NCI-H446 (cell line): ENCODE measurements around the gene NDUFB1.

Experiments
- DNase-seq, 2 experiments: peaks; one replicate each; lab custom pipeline; 2025; lab: John Stamatoyannopoulos, UW

Gene NDUFB1

DNA sequence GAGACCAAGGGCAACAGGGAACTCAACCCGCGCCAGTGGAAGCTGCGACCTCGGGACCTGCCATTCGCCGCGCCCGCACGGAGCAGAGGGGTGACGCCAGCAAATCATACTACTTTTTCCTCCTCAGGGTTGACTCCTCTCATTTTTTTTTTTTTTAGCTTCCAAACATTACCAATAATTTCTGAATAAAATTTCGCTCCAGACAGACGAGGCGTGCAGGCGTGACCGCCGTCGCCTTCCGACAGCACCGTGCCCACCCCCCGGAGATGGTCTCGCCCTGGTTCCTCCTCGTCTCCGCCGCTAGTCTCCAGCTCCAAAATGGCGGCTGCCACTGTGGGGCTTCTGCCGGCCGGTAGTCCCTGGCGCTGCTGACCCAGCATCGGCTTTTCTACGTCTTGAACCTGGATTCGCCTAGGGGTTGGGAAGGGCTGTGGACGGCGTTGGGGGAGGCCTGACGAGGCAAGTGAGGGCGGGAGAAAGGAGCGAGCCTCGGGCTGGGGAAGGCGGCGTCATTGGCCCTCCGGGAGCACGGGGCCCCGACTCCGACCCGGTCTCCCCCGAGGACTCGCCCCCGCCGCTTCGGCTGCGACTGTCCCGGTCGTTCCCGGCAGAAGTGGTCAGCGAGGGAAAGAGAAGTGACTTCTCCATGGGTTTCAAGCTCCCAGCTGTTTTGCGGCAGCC, at the start of gene NDUFB1, which contains the start of gene CPSF2:
TSS of gene NDUFB1 (minus strand) at position 37 of the 681 bp plus-strand sequence. CDS start 4,069 bp downstream, outside the sequence.
TSS of gene CPSF2 (plus strand) at position 300 of the 681 bp plus-strand sequence. CDS start 9,016 bp downstream, outside the sequence.
- peak; percentile 83 to 90 for DNase-seq

DNA sequence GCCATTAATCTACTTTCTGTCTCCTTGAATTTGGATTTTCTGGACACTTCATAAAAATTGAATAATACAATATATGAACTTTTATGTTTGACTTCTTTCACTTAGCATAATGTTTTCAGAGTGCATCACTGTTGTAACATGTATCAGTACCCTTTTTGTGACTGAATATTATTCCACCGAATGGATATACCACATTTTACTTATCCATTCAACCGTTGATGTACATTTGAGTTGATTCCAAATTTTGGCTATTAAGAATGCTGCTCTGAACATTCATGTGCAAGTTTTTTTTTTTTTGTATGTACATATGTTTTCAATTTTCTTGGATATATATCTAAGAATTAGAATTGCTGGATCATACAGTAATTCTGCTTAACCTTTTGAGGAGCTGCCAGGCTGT, 43.5 kb upstream of the NDUFB1 start:
- DNase-seq, result no peak

DNA sequence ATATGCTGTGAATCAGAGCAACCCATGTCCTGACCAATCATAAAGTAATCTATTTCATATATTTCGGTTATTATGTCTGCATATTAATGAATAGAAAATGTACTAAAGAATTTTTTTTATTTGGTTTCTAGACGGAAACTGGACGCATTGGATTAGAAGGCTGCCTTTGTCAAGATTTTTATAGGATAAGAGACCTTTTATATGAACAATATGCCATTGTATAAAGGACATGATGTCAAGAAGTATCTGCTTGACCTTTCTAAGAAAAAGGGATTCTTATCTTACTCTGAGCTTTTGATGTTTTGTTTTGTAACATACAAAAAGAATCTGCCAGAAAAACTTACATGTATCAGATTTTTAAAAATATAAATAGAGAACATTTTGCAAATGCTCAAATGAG, 40.0 kb upstream of the NDUFB1 start:
- no peak for DNase-seq

DNA sequence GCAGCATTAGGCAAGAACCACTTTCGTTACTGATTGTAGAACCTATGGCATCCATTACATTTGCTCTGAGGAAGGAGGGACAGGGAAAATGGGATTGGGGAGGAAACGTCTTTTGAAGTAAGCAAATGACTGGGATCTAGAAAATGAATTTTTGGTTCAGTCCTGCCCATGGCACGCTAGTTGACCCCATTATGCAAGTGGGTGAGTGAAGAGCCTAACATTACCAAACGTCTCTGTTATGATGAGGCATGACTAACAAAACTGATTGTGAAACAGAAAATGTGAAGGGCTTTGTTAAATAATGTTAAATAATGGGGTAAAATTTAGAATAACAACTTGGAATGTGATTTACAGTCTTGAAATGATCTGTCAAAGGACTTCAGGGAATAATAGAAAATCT, 39.1 kb upstream of the NDUFB1 start:
- DNase-seq, result no peak

DNA sequence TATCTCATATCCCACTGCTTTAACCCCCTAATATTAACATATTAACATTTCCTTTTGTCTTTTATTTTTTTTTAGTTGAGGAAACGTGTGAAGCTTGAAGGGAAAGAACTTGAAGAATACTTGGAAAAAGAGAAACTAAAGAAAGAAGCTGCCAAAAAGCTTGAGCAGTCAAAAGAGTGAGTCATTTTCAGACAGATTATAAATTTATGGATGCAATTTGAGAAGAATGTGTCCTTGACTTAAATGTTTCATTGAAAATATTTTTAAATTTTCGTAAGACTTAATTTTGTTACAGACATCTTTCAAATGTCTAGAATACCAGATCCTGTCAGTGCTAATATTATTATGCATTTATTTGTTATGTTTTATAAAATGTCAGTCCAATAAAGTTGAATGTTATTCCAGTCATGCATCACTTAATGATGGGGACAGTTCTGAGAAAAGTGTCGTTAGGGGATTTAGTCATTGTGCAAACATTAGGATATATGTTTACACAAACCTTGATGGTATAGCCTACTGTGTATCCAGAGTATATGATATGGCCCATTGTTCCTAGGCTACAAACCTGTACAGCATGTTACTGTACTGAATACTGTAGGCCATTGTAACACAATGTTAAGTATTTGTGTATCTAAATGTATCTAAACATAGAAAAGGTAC, 32.9 kb upstream of the NDUFB1 start:
- no peak for DNase-seq

DNA sequence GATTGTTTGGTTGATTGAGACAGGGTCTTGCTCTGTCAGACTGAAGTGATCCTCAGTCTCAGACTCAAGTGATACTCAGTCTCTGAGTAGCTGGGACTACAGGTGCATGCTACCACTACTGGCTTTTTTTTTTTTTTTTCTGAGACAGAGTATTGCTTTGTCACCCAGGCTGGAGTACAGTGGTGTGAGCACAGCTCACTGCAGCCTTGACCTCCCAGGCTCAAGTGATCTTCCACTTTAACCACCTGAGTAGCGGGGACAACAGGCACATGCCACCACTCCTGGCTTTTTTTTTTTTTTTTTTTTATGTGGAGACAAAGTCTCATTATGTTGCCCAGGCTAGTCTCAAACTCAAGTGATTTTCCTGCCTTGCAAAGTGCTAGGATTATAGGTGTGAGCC, 32.1 kb upstream of the NDUFB1 start:
- DNase-seq, result no peak

DNA sequence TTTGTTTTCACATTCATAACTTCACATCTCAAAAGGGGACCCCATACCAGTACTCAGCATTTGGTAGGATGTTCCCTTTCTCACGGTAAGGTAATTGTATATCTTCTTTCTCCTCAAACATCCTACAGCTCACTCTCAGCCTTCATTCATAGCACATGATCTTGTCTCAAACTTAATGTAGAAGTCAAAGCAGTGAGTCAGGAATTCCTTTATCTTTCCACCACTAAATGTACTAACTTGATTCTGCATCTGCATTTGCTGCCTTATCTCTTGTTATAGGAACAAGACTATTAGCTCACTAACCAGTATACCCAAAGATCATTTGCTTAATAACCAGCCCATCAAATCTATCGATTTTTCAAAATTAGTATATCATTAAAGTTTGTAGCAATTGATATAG, 23.2 kb upstream of the NDUFB1 start:
- no peak for DNase-seq

DNA sequence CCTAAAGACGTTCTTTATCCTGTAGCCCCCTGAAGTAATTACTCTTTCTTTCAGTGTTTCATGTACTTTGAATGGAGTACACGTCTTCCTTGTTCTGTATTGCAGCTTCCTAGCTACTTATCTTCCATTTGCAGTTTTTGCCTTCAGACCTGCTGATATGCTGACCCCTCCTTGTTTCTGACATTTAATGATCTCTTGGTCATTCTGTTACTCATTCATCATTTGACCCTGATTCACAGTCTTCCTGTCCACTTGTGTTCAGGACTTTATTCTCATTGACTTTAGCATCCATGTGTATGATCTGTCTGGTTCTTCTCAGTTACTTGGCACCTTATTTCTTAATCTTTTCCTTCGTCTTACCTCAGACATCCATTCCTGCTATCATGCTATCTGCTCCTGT, 22.5 kb upstream of the NDUFB1 start:
- DNase-seq, result no peak

DNA sequence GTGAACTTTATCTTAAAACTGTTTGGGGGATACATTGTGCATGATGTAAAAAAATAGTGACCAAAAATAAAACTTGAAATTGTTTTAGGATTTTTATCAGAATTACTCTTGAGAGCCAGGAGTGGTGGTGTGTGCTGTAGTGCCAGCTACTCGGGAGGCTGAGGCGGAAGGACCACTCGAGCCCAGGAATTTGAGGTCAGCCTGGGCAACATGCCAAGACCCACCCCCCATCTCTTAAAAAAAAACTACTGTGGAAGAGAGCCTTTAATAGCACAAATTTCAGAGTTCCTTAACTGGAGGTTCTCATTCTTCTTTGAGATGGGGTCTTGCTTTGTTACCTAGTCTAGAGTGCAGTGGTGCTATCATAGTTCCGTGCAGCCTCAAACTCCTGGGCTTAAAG, 21.8 kb upstream of the NDUFB1 start:
- no peak for DNase-seq

DNA sequence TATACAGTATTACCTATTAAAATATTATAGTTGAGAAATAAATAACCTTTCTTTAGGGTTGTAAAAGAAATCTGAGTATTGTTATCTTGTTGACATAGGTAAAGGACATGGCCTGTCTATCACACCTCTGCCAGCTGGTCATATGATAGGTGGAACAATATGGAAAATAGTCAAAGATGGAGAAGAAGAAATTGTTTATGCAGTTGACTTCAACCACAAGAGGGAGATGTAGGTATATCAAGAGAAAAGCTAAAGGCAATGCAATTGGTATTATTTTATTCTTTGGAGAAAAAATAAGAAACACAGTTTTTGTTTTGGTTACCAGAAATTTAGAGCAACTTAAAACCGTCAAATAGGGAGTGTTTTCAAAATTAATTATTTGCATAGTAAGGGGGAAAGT, 13.8 kb upstream of the NDUFB1 start:
- no peak for DNase-seq

DNA sequence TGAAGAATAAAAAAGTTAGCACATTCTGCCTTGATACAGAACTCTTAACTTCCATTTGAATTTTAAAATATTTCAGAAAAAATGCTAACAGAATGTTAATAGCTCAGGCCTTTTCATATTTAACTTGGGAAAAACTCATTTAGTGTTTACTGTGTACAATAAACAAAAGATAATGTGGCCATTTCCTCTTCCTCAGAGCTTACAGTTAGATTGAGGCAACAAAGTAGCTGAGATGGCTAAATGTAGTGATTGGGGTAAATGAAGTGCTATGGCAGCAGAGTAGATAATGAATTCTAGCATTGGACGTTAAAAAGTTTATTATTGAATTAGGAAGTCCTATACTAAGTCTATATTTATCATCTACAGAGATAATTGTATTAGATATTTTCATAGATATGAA, 12.9 kb upstream of the NDUFB1 start:
- DNase-seq, result no peak

DNA sequence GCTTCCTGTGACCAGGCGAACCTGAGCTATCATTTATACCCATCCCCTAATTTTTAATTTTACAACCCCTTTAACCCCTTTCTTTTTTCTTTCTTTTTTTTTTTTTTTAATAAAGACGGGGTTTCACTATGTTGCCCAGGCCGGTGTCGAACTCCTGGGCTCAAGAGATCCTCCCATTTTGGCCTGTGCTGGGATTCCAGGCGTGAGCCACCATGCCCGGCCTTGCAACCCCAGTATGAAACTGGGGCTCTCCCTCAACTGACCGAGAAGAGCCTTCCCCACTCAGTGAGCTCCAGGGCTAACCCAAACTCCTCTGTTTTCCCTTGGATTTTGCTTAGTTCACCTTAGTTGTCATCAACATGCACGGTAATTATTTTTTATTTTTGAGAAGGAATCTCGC, 1.3 kb upstream of the NDUFB1 start:
- no peak for DNase-seq

DNA sequence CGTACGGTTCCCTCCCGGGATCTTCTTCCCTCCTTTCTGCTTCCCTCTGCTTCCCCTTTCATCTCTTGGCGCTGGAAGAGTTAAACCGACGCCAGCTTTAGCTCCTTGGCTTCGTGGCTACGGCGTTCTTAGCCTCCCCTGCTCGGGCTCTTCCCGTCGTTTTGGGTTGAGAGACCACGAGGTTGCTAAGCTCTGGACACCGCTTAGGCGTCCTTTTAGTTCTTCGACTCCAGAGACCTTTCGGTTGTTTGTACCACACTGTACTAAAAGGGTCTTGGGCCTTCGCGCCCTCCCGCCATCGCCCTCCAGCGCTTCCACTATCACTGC, 808 bp upstream of the NDUFB1 start:
- DNase-seq, result peak; percentile 14 to 27

DNA sequence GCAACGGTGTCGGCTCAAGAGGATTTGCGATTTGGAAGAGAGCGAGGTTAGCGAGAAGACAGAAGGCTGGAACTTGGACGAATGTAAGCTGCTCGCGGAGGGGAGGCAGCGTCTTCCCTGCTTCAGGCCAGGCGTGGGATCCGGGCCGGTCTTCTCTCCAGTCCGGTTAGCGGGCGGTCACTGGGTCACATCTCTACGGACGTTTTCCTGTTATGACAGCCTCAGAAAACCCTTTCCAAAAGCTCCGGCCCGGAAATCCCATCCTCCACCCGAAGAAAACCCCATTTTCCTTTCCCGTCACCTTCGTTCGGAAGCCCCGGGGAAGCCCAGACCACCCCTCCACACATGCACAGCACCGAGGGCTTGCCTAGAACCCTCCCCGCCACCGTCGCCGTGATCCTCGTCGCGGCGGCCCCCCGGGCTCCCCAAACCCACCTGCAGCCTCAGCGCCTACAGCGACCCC, 268 bp downstream of the NDUFB1 start:
- no peak for DNase-seq

DNA sequence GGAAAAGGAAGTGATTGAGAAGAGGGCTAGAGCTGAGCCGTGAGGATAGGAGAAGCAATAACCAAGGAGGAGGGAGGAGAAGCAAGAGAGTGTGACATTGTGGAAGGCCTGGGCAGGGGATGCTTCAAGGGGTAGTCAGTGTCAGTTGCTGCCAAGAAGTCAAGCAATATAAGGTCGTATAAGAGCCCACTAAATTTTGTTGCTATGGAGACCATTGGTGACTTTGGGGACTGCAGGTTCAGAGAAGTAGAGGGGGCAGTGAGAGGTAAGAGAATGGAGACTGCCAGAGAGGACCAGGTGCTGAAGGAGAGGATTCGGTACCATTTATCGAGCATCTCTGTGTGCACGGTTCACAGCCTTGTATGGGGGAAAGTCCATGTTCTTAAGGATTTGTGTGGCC, 12.0 kb downstream of the NDUFB1 start:
- DNase-seq, result no peak

DNA sequence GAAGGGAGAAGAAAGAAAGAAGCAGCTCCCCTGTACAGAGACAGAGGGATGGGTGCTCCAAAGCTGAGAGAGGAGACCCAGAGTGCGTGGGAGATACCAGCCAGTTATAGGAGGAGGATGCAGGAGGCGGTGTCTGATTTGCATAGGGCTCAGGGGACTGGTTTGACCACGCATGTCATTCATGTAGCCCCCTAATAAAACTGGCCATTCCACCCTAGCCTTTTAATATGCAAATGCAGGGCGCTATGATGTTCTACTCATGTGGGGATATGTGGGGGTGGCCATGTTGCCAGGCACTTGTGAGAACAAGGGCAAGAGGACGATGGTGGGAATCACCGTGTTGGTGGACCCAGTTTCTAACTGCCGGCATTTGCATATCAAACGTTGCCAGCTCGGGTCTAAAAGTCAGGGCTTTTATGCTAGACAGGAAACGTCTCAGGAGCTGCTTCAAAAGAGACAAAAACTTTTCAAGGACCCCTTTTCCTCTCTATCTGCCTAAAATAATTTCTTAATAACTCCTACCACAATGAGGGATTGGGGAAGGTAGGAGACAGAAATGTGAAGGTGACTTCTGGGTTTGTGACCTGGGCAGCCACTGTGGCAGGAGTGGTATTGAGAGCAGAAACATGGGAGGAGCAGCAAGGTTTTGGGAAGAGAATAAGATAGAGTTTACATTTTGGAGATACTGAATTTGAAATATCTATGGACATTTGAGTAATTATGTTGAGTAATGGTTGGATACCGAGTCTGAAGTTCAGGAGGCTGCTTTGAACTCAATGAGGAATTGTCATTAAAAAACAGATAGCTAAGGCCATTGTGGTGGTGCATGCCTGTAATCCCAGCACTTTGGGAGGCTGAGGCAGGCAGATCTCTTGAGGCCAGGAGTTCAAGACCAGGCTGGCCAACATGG, 12.9 kb downstream of the NDUFB1 start:
- no peak for DNase-seq

DNA sequence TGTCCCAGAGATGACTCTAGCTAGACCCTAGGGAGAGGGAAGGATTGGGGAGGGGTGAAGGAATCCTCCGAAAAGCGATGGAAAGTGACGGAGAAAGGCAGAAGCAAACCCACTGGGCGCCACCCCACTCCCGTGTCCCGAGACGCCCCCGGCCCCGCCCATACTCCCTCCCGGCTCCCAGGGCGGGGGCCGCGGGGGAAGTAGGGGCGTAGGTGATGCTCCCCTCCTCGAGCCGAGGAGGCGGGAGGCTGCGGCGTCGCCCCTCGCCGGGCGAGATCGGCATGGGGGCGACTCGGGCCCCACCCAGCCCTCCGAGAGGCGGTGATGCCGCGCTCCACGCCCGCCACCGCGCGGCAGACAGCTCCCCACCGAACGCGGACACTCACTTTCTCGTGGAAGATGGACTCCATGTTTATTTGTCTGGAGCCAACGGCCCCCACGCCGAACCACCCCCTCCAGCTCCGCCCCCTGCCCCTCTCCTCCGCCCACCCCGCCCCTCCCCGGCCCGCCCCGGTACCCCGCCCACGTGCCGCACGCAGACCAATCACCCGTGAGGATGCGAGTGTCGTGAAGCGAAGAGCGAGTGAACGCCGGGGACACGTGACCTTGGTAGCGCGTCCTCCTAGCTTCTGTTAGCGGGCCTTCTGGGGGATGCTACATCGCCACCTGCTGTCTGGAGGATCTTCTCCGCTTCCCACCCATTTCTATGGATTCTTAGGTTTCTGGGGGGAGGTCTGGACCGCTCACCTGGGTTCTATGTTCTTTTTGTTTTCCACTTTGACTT, 15.2 kb downstream of the NDUFB1 start, which contains the start of gene ATXN3:
TSS of gene ATXN3 (minus strand) at position 440 of the 784 bp plus-strand sequence. CDS start at position 410, 30 bp downstream.
- DNase-seq, result peak; percentile 95 to 99

DNA sequence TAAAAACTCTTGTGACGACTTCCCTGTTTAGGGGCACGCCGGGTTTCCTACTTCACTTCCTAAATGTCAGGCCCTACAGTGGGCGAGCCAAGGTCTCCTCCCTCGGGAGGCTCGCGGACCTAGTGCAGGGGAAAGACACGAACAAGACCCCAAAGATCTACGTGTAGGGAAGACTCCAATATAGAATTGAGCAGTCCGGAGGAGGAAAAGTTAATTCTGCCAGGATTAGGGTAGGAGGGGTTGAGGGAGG, 15.7 kb downstream of the NDUFB1 start:
- no peak for DNase-seq

DNA sequence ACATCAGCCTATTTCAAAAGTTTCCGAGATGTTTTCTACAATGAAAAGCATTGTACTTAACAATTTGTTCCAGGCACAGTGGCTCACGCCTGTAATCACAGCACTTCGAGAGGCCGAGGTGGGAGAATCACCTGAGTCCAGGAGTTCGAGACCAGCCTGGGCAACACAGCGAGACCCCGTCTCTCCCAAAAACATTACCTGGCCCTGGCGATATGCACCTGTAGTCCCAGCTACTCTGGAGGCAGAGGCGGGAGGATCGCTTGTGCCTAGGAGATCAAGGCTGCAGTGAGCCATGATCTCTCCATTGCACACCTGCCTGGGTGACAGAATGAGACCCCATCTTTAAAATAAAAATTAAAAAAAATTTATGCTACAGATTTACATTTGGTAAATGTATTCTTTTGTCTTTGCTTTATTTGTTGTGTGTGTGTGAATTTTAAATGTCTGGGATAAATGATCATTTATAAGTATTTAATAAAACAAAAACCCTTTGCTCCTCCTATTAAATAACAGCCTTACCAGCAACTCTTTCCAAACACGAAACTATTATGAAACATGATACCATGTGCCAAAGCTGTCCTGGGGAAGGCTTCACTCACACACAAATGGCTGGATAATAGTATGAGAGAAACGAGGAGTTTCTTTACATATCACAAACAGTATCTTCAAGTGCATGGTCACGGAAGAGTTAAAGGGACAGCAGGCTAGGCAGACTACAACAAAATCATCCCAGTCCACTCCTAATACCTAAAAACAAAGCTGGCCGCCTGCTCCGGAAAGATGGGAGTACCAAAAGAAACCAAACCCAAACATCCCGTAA, 16.2 kb downstream of the NDUFB1 start:
- no peak for DNase-seq

DNA sequence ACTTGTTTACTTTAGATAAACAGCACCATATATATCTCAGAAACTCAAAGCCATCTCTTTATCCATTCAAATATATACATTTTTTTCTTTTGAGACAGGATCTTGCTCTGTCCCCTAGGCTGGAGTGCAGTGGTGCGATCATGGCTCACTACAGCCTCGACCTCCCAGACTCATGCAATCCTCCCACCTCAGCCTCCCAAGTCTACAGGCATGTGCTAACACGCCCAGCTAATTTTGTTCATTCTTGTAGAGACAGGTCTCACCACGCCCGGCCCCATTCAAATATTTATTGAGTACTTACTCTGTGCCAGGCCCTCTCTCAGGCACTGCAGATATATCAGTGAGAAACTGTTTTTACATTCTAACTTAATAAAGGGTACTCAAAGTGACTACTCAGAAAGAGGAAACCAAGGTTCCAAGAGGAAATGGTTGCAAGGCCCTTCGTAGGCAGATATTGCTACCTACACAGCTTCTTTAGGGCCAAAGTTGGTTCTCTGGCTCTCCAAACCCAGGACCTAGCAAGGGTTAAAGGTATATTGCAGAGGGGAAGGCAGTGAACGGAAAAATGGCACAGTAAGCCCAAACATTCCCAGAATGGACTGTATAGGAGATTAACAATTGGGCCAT, 18.0 kb downstream of the NDUFB1 start:
- no peak for DNase-seq

DNA sequence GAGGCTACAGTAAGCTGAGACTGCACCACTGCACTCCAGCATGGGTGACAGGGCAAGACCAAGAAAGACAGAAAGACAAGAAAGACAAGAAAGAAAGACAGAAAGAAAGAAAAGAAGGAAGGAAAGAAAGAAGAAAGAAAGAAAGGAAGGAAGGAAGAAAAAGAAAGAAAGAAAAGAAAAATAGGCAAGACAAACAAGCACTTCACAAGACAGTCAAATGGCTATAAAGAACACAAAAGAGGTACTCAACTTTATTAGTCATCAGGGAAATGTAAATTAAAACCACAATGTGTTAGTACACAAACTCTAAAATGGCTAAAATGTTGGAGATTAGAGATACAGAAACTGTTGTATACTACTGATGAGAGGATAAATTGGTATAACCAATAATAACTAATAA, 21.7 kb downstream of the NDUFB1 start:
- DNase-seq, result no peak
